SH-SY5Y (cell line): ENCODE results near the gene OR6X1.

Experiments used
- GATA2 ChIP-seq: IDR thresholded peaks from 2 replicates; pipeline ENCODE4 v1.6.1; 2011; ENCODE audit warnings: mild to moderate bottlenecking, low read depth, low read length
- GATA3 ChIP-seq: IDR thresholded peaks from 2 replicates; pipeline ENCODE4 v1.6.1; 2011; ENCODE audit warnings: low read depth, mild to moderate bottlenecking, low read length, moderate library complexity

GRCh38 chr11:123770712-123771111 lies 16.4 kb upstream of the OR6X1 start:
- TF ChIP-seq GATA2 = no peak
- no peak for TF ChIP-seq GATA3
